Non-pigmented ciliary epithelial cell (primary cell): ENCODE data around the gene NEO1.
"Not testable (repeated sequence)": the region's sequence is repeated elsewhere in the genome, so short reads cannot be mapped to it uniquely, and the experiment has no call there.

ENCODE experiments used
- DNase-seq: peaks from one replicate; pipeline ENCODE4 v3.0.0-alpha.2; 2010; ENCODE audit warnings: low read depth

Gene NEO1

GRCh38 chr15:73210630-73211029, 158.4 kb downstream of the NEO1 start:
- no peak for DNase-seq

GRCh38 chr15:73212424-73212823, 160.2 kb downstream of the NEO1 start:
- DNase-seq = no peak

GRCh38 chr15:73221450-73221849, 169.2 kb downstream of the NEO1 start:
- not testable (repeated sequence) for DNase-seq

- DNase-seq = no peak
Observed at GRCh38 chr15:73225358-73226015, 173.2 kb downstream of the NEO1 start.

- no peak for DNase-seq
Observed at GRCh38 chr15:73226093-73226814, 174.0 kb downstream of the NEO1 start.

- no peak for DNase-seq
Observed at GRCh38 chr15:73227433-73228056, 175.3 kb downstream of the NEO1 start.

- no peak for DNase-seq
Observed at GRCh38 chr15:73228128-73228646, 175.9 kb downstream of the NEO1 start.

GRCh38 chr15:73231661-73232419, 179.6 kb downstream of the NEO1 start:
- no peak for DNase-seq

GRCh38 chr15:73232776-73233175, 180.5 kb downstream of the NEO1 start:
- no peak for DNase-seq

- DNase-seq = no peak
Observed at GRCh38 chr15:73233623-73234022, 181.4 kb downstream of the NEO1 start.

GRCh38 chr15:73237910-73238309, 185.6 kb downstream of the NEO1 start:
- no peak for DNase-seq

- no peak for DNase-seq
Observed at GRCh38 chr15:73239564-73240215, 187.4 kb downstream of the NEO1 start.

- no peak for DNase-seq
Observed at GRCh38 chr15:73240866-73241499, 188.7 kb downstream of the NEO1 start.

GRCh38 chr15:73244333-73244732, 192.1 kb downstream of the NEO1 start:
- no peak for DNase-seq

- DNase-seq = no peak
Observed at GRCh38 chr15:73246439-73246838, 194.2 kb downstream of the NEO1 start.

- no peak for DNase-seq
Observed at GRCh38 chr15:73246898-73247297, 194.6 kb downstream of the NEO1 start.

GRCh38 chr15:73247331-73247730, 195.1 kb downstream of the NEO1 start:
- no peak for DNase-seq

GRCh38 chr15:73249499-73249898, 197.2 kb downstream of the NEO1 start:
- DNase-seq = no peak

GRCh38 chr15:73254598-73254997, 202.3 kb downstream of the NEO1 start:
- DNase-seq = no peak

- DNase-seq = no peak
Observed at GRCh38 chr15:73258271-73259108, 206.2 kb downstream of the NEO1 start.
